ENCODE data around the gene ARHGAP1.

GRCh38 chr11:46675288-46675851 is 25.0 kb downstream of the ARHGAP1 start:
- TF ChIP-seq, protein P1, sequence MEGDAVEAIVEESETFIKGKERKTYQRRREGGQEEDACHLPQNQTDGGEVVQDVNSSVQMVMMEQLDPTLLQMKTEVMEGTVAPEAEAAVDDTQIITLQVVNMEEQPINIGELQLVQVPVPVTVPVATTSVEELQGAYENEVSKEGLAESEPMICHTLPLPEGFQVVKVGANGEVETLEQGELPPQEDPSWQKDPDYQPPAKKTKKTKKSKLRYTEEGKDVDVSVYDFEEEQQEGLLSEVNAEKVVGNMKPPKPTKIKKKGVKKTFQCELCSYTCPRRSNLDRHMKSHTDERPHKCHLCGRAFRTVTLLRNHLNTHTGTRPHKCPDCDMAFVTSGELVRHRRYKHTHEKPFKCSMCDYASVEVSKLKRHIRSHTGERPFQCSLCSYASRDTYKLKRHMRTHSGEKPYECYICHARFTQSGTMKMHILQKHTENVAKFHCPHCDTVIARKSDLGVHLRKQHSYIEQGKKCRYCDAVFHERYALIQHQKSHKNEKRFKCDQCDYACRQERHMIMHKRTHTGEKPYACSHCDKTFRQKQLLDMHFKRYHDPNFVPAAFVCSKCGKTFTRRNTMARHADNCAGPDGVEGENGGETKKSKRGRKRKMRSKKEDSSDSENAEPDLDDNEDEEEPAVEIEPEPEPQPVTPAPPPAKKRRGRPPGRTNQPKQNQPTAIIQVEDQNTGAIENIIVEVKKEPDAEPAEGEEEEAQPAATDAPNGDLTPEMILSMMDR (IDR thresholded peaks at IDR 0.05), result peak in 4 of 6 experiments; percentile 27 to 47 (median 31)
- TF ChIP-seq POLR2A (IDR thresholded peaks at IDR 0.05), result no peak

Measured in adrenal gland (tissue), 5 donors.